GM19099 (cell line): ENCODE measurements around the gene ALDH18A1.

Experiments
- POLR2A ChIP-seq: IDR thresholded peaks from 3 replicates; pipeline ENCODE4 v1.6.1; 2011; ENCODE audit warnings: low read depth; ENCODE audit not compliant: insufficient read length; ENCODE audit errors: extremely low read depth

The ALDH18A1 gene

GRCh38 chr10:95656291-95657164 is at the start of gene ALDH18A1:
Gene ALDH18A1, minus strand, starts transcription at chr10:95656711. Its CDS starts 3,334 bp downstream, at chr10:95653377.
- TF ChIP-seq POLR2A: peak; percentile 61

- no peak for TF ChIP-seq POLR2A
These were observed 41.9 kb upstream of the ALDH18A1 start for GRCh38 chr10:95698415-95698814.

- TF ChIP-seq POLR2A: no peak
These were observed 40.9 kb upstream of the ALDH18A1 start for GRCh38 chr10:95697429-95697828.

GRCh38 chr10:95694665-95695064 is 38.2 kb upstream of the ALDH18A1 start:
- TF ChIP-seq POLR2A: no peak

- TF ChIP-seq POLR2A: peak; percentile 74
These were observed 37.4 kb upstream of the ALDH18A1 start, which contains the start of gene TCTN3 for GRCh38 chr10:95693668-95694534. Gene TCTN3, minus strand, starts transcription at chr10:95693927. Its CDS starts 28 bp downstream, at chr10:95693899.

GRCh38 chr10:95693071-95693667 is 36.7 kb upstream of the ALDH18A1 start:
- TF ChIP-seq POLR2A: no peak

- TF ChIP-seq POLR2A: no peak
These were observed 34.8 kb upstream of the ALDH18A1 start for GRCh38 chr10:95691281-95691680.

- no peak for TF ChIP-seq POLR2A
These were observed 32.1 kb upstream of the ALDH18A1 start for GRCh38 chr10:95688648-95689047.

GRCh38 chr10:95683966-95684365 is 27.5 kb upstream of the ALDH18A1 start:
- no peak for TF ChIP-seq POLR2A

- TF ChIP-seq POLR2A: no peak
These were observed 19.0 kb upstream of the ALDH18A1 start for GRCh38 chr10:95675403-95676116.

- no peak for TF ChIP-seq POLR2A
These were observed 18.1 kb upstream of the ALDH18A1 start for GRCh38 chr10:95674643-95675042.

- TF ChIP-seq POLR2A: no peak
These were observed 8.0 kb upstream of the ALDH18A1 start for GRCh38 chr10:95664543-95664942.

GRCh38 chr10:95663496-95663895 is 7.0 kb upstream of the ALDH18A1 start:
- no peak for TF ChIP-seq POLR2A

- TF ChIP-seq POLR2A: no peak
These were observed 5.3 kb upstream of the ALDH18A1 start for GRCh38 chr10:95661818-95662217.
